Activated CD8-positive, alpha-beta memory T cell treated with anti-CD3 and anti-CD28 coated beads for 1 hour (primary cell): ENCODE results near the gene ROBO1.
"Not testable (repeated sequence)": the region's sequence is repeated elsewhere in the genome, so short reads cannot be mapped to it uniquely, and the experiment has no call there.

Experiments used
- DNase-seq, 2 donors: peaks; one replicate each; pipeline ENCODE4 v3.0.0-alpha.2; 2020; ENCODE audit warnings: low read depth in 1 of 2; ENCODE audit errors: extremely low read depth in 1 of 2

Gene ROBO1

DNA sequence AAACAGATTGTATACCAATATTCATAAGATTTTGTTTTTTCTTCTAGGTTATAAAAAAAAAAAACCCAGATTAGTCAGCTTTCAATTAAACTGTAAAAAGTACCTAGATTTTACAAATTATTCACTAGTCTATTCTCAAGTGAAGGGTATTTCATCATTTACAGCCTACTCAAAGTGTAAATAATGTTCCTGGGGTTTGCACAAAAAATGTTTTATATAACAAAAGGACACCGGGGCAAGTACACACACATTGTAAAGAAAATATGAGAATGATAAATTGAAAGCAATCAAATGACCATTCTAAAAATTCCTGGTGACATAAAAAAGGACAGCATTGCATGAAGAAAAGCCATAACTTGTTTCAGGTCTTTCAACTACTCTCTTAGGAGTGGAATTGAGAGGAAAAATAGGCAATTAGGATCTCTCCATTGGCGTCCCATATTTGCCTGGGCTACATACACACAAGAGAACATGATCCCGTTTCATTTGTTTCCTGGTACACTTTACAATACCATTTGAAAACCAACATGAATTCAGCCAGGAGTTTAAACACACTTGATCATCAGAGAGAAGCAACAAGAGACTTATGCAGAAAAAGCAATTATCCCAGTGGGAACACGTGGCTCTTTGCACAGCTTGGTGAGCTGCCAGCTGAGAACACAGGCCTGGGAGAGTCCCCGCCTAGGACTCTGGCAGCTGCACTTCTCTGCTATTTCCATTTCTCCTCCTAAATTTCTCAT is 1039.2 kb downstream of the ROBO1 start:
- DNase-seq = no peak

DNA sequence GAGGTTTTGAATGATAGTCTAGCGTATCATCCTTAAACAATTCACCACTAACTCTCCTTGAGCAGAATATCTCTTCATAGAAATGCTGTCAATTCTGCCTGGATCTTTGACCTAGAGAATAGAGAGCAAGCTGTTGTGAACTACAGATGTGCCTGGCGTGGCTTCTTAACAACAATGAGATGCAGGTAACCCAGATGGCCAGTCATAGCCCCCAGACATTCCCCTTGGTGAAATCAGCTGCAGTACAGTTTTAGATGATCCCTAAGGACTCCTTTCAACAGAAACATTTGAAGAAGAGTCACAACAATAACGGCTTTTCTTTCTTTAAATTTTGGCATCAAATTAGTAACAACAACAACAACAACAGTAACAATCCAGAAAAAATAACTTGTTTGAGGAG is 1041.3 kb downstream of the ROBO1 start:
- no peak for DNase-seq

DNA sequence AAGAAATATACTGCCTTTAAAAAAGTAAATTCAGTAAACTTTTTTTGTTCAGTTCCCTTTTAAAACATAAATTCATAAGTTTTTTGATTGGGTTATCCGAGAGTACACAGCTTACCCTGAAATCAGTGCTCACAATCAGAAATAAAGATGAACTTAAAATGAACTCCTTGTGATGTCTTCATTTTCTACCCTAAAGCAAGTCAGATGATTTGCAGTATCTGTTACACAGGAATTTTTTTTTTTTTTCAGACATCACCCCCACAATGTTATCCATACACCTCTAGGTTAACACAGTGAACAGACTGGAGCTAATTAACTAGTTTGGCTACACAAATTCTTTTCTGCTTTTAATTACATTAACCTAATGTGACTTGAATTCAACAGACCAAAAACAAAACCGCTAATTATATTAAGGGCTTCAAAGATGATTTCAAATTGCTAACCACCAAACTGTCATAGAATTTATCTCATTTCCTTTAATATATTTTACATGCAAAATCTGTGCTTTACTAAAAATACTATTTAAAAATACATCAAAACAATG is 1042.0 kb downstream of the ROBO1 start:
- no peak for DNase-seq

DNA sequence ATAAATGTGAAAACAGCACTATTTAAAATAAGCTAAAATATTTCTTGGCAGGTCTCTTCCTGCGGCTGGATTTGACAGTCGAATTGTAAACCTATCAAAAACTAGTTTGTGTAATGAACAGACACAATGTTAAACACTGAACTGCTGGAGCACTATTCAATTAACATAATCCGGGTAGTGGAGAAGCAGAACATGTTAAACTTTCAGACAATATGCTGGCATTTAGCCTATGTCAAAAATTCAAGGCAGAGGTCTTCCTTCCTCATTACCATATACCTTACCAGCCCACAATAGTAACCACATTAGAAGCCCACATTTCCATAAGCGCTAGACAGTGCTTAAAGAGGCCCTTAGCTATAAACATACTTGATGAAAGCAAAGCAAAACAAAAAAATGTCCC is 1042.9 kb downstream of the ROBO1 start:
- no peak for DNase-seq

DNA sequence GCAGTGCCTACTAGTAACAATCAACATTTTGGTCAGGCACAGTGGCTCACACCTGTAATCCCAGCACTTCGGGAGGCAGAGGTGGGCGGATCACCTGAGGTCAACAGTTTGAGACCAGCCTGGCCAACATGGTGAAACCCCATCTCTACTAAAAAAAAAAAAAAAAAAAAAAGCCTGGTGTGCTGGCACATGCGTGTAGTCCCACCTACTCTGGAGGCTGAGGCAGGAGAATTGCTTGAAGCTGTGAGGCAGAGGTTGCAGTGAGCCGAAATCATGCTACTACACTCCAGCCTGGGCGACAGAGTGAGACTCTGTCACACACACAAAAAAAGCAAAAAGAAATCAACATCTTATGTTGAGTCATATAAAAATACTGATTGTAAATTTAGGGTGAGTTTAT is 1043.4 kb downstream of the ROBO1 start:
- DNase-seq = not testable (repeated sequence)

DNA sequence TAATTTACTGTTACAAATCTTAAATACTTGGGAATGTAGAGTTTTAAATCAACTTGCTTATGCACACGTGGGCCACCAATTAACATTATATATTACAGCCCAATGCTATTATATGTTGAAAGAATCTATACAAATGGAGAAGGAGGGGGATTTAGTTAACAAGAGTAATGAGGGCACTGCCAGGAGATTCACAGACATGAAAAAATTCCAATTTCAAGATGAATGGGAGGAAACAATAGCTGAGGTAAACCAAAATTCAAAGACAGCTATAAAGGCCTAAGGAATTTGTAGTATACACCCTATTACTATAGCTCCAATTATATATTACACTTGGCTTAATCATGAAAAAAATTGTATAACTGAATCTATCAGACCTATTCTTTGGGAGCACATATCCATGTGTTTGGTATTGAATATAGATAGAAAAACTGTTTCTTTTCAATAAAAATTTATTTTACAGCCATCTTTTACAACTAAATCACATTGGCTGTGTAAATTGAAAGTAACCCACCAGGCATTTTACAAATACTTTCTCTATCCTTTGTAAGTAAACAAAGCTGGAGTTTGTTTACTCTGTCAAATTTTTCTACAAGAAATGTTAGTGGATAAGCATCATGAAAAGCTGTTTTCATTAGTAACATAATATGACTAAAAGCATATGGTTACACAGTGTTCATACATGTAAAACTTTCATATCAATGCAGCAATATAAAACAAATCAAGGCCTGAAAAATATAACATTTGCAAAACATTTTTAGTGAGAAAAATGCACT is 1045.8 kb downstream of the ROBO1 start:
- no peak for DNase-seq

DNA sequence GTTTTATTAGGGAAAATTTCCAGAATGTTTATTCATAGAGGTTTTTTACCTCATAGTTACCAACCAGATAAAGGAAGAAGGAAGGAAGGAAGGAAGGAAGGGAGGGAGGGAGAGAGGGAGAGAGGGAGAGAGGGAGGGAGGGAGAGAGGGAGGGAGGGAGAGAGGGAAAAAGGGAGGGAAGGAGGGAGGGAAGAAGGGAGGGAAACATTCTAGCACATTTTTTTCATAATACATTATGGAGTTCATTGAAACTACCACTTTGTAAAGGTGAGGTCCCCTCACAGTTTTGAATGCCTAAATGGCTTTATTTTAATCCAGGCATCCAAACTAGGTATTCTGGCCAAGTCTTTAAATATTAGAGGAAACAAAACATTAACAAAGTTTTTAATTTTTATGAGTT is 1049.1 kb downstream of the ROBO1 start:
- no peak for DNase-seq

DNA sequence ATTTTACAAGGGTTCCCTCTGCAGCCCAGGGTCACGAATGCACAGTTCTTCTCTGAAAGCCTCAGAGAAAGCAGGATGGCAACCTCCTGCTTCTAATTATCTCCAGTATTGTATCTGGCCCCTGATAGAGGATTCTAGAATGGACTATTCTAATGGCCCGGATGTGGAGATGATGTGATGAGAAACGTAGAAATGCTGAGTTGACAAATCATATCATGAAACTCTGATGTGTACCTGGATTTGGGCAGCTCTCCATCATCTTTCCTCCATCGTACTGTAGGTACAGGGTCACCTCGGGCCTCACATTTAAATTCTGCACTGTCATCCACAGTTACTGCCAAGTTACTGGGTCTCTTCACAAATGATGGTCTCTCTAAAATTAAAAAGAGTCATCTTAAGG is 1050.8 kb downstream of the ROBO1 start:
- no peak for DNase-seq

DNA sequence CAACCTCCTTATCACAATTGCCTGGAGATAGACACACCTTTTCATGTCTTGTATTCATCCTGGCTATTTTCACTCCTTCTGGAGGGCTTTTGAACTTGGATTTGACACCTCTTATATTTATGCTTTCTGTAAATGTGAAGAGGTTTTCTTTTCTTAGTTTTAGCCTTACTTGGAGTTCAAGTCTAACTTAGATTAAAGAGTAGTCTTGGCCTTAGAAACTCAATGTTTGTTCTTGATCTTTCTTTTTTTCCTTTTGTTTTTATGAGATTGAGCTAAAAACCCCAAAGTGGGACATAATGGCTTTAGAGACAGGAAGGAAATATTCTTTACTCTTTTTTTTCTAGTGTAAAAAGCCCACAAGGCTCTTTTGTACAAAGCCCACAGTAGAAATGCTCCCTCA is 1054.9 kb downstream of the ROBO1 start:
- no peak for DNase-seq

DNA sequence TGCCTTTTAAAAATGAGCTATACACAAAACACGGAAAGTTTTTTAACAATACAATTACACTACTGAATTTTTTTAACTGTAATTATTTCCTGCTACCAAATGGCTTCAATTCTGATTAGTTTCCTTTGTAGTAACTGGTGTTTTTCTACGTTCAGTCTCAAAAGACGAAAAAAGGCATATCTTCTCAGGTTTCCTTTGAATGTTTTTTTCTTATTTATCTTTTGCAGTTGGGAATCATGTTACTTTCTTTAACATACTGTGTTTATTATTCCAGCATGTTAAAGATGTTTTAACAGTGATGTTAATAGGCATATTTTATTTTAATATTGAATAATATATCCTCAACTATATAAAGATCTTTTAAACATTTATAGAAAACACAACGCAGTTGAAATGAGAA is 1055.5 kb downstream of the ROBO1 start:
- no peak for DNase-seq

DNA sequence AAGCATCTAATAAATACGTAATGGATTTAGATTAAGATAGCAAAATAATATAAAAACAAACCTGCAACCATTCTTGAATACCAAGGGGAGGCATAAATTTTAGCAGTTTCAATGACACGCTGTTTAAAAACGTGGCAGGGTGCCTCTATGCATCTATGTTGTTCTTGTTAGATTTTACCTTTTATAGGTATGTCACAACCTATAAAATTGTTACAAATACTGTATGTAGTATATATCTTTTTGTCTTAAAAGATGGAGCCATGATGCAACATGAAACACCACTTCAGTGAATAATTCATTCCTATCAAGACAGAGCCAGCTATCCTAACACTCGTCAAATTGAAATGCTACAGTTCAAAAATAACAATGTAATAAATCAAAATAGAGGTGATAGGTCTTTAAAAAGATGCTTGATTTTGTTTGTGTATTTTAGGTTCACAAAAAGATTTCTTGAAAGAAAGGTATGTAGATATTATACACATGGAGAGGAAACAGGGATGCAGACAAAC is 1059.2 kb downstream of the ROBO1 start:
- no peak for DNase-seq

DNA sequence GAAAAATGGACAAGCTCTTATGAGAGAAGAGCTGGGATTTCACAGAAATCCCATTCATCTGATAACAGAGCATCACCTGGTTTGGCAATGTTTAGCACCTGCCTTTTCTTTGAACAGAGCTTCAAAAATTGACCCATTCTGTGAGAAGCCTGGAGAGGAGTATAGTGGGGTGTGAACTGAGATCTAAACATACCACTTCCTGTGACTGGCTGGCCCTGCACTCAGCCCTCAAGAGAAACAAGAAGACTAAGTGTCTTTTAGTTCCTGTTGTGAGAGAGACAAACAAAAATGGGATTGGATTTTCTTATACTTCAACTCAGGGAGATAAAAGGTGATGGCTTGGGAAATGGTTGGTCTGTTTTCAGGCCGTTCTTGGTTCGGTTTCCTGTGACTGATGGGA is 1060.2 kb downstream of the ROBO1 start:
- no peak for DNase-seq

DNA sequence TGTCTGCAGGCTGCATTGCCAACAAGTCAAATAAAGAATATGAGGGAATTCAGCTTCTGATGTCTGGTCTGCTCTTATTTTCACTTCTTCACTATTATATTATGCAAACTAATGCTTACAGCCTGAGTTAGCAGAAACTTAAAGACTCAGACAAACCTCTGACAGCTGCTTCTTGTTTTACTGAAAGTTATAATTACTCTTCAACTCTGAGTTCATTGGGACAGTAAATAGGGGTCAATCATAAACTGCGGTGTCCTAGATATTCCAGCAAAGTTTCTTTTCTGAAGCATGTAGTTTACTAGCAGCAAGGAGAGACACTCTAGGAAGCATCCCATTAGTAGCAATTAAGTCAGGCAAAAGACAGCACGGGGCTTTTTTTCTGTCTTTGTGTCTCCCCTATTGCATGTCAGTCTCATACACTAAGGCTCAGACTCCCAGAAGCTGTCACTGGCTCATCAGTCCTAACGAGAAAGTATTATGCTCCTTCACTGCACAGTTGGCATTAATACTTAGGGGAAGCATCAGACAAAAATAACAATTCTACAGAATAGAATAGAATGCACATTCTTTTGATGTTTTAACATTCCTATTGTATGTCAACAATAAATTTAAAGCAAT is 1060.8 kb downstream of the ROBO1 start:
- DNase-seq = no peak

DNA sequence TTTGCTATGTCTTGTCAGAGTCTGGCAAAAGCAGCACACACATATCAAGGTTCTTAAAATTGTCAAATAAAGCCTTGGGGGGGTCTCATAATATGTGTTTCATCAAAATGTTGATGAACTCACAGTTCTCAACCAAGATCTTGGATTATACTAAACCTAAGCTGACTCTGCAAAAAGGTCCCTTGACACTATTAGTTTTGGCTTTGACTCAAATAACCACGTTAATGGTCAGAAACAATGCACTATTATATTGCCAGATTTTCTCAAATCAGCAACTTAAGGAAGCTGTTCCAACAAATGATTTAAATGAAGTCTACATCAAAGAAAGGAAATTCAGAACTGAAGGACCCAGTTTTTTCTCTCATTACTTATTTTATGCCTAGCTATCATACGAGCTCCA is 1063.9 kb downstream of the ROBO1 start:
- no peak for DNase-seq

DNA sequence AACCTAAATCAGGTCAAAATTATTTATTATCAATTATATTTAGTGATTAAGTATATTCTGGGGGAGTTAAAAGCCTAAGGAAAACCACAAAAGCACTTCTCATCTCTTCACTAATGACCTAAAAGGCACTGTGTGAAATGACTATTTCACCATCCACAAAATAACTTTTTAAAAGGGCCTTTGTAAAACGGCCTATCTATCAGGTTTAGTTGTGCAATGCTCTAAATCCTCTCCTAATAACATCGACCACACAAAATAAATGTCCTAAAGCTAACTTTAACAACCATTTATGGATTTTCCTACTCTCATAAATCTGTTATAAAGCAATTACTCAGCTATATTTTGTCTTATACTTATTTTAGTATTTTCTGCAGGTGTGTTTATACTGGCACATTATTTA is 1066.3 kb downstream of the ROBO1 start:
- DNase-seq = no peak

DNA sequence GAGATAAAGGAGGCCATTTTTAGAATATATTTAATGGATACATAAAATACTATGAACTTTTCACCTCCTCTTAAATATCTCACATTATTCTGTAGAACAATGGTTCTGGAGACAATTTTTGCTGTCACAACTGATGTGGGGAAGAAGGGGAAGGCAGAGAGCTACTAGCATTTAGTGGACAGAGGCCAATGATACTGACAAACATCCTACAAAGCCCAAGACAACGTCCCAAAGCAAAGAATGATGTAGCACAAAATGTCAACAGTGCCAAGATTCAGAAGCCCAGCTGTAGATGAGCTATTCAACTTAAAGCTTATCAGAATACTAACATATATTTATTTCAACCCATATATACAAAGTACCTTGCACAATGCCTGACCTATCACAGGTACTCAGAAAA is 1069.4 kb downstream of the ROBO1 start:
- no peak for DNase-seq

DNA sequence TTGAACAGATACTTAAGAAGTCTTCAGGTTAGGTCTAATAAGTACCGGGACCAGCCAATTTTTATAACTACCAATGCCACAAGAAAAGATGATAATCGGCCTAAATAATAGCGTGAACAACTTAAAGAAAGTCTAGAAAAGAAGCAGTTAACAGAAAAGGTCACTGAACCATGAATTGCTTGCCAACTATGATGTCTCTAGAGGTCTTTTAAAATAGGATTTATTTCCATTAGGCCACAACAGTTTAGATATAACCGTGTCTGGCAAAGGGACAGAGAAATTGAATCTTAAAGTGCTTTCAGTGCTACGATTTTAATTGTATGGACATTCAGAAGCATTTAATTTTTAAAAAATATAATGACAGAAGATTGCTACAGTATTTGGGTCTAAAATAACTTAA is 1070.4 kb downstream of the ROBO1 start:
- DNase-seq = no peak

DNA sequence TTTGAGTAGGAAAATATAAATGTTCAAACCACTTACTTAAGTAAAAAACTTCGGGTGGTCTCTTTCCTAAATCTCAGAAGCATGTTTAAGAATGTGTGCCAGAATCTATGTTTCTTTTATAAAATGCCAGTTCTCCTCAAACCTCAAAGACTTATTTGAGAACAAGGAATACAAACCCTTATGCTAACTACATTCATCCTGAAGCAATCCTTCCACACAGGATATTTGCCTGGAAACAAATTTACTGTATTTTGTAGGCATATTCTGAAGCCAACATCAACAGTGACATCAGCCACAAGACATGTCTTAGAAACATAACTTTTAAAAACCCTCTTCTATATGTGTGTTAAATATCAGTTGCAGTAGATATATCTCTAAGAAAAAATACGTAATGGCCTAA is 1077.0 kb downstream of the ROBO1 start:
- no peak for DNase-seq

DNA sequence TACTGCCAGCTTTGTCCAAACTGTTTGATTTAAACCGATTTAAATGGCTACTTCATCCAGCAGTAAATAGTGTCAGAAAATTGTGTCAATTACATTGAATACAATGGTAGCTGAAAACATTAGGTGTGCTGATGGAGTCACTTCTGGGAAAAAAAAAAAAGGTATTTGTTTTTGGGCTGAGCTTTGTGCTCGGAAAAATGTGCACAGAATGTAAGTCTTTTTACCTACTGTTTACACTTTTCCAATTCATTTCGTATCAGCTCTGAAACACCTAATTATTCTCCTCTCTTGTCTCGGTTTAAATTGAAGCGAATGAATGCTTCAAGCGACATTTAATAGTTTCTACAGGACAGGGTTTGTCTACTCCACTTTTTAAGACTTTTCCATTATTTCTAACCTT is 1078.4 kb downstream of the ROBO1 start:
- no peak for DNase-seq

DNA sequence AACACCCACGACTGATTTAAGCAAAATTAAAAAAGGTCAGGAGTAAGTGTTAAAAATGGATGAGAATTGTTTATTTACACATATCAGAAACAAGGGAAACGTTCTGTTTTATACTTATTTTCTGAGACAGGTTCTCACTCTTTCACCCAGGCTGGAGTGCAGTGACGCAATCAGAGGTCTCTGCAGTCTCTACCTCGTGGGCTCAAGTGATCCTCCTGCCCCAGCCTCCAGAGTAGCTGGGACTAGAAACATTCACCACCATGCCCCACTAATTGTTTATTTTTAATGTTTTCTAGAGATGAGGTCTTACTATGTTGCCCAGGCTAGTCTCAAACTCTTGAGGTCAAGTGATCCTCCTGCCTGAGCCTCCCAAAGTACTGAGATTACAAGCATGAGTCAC is 1080.3 kb downstream of the ROBO1 start:
- DNase-seq = no peak

DNA sequence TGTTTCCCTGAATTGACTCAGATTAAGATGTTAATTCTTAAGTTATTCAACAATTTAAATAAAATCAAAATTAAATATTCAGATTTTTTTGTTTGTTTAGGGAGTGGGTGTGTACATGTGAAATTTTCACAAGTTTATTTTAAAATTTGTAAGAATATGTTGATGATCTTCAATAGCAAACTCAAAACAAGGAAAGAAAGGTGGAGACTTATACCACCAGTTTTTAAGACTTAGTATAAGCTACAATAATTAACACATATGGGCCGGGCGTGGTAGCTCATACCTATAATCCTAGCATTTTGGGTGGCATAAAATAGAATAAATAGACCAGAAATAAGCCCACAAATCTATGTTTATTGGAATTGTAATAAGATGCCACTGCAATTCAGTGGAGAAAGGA is 1084.5 kb downstream of the ROBO1 start:
- DNase-seq = no peak
